Liver (tissue), 9 donors: ENCODE results near the gene NOM1. TPM values are rescaled to one million over a fixed set of nuclear protein-coding genes. Genes with fewer than 3 reads are reported as not detected.
"Not testable (repeated sequence)": the region's sequence is repeated elsewhere in the genome, so short reads cannot be mapped to it uniquely, and the experiment has no call there.

Experiments used
- DNase-seq: peaks from one replicate; pipeline ENCODE4 v3.0.0-alpha.2; 2017; ENCODE audit warnings: low spot score
- H3K27ac ChIP-seq, 2 donors: one replicate each; pipeline ENCODE4 v1.7.0; 2013; ENCODE audit warnings: inconsistent platforms in 2 of 2, low read length in 2 of 2, control low read depth in 1 of 2, low read depth in 1 of 2, mild to moderate bottlenecking in 1 of 2
- H3K27me3 ChIP-seq, 4 donors: one replicate each; pipeline versions ENCODE4 v1.6.1 to v1.7.0; 2013; ENCODE audit warnings: low read length in 3 of 4, inconsistent platforms in 1 of 4, mild to moderate bottlenecking in 1 of 4, moderate library complexity in 1 of 4; ENCODE audit not compliant: control insufficient read depth in 4 of 4, insufficient read depth in 4 of 4
- H3K36me3 ChIP-seq, 4 donors: one replicate each; pipeline versions ENCODE4 v1.6.1 to v1.7.0; 2013; ENCODE audit warnings: low read length in 3 of 4, mild to moderate bottlenecking in 3 of 4, low read depth in 1 of 4, moderate library complexity in 1 of 4; ENCODE audit not compliant: control insufficient read depth in 4 of 4, insufficient read depth in 3 of 4
- H3K4me1 ChIP-seq, 4 donors: one replicate each; pipeline versions ENCODE4 v1.6.1 to v1.7.0; 2013; ENCODE audit warnings: low read length in 3 of 4, mild to moderate bottlenecking in 3 of 4, moderate library complexity in 1 of 4; ENCODE audit not compliant: control insufficient read depth in 4 of 4, insufficient read depth in 4 of 4
- H3K4me3 ChIP-seq, 3 donors: one replicate each; pipeline versions ENCODE4 v1.6.1 to v1.7.0; 2013; ENCODE audit warnings: low read length in 3 of 3, control low read depth in 1 of 3, low read depth in 1 of 3, mild to moderate bottlenecking in 1 of 3
- H3K9ac ChIP-seq, 2 donors: one replicate each; pipeline ENCODE4 v1.7.0; 2013; ENCODE audit warnings: low read length in 2 of 2, mild to moderate bottlenecking in 2 of 2, moderate library complexity in 2 of 2, control low read depth in 1 of 2, low read depth in 1 of 2
- H3K9me3 ChIP-seq, 4 donors: one replicate each; pipeline versions ENCODE4 v1.6.1 to v1.7.0; 2013; ENCODE audit warnings: low read length in 3 of 4; ENCODE audit not compliant: control insufficient read depth in 4 of 4
- ATF3 ChIP-seq: IDR thresholded peaks from 2 replicates; pipeline ENCODE4 v1.6.1; 2016; ENCODE audit warnings: antibody characterized with exemption
- CTCF ChIP-seq: fragments of 150-350 bp; IDR thresholded peaks from 2 replicates; pipeline ENCODE4 v1.5.1; 2017; ENCODE audit warnings: improper control_type of control experiment, low read depth, low read length; ENCODE audit not compliant: missing input control
- EGR1 ChIP-seq, 2 donors: IDR thresholded peaks; 2 replicates each; pipeline ENCODE4 v1.6.1; 2016 to 2018; ENCODE audit warnings: antibody characterized with exemption in 2 of 2, low read depth in 2 of 2
- FOXA1 ChIP-seq: IDR thresholded peaks from 2 replicates; pipeline ENCODE4 v1.6.1; 2016; ENCODE audit warnings: antibody characterized with exemption
- FOXA2 ChIP-seq: IDR thresholded peaks from 2 replicates; pipeline ENCODE4 v1.6.1; 2016; ENCODE audit warnings: antibody characterized with exemption
- GABPA ChIP-seq, 2 donors: IDR thresholded peaks in 1 of 2; conservative IDR thresholded peaks in 1 of 2; 2 replicates each; pipeline ENCODE4 v1.6.1; 2016; ENCODE audit warnings: antibody characterized with exemption in 2 of 2, mild to moderate bottlenecking in 1 of 2, moderate library complexity in 1 of 2
- HNF4A ChIP-seq, 2 donors: conservative IDR thresholded peaks; 2 replicates each; pipeline ENCODE4 v1.6.1; 2016; ENCODE audit warnings: antibody characterized with exemption in 2 of 2, mild to moderate bottlenecking in 2 of 2
- HNF4G ChIP-seq: IDR thresholded peaks from 2 replicates; pipeline ENCODE4 v1.6.1; 2016; ENCODE audit warnings: antibody characterized with exemption
- JUND ChIP-seq, 2 donors: IDR thresholded peaks; 2 replicates each; pipeline ENCODE4 v1.6.1; 2016; ENCODE audit warnings: antibody characterized with exemption in 2 of 2
- MAX ChIP-seq: IDR thresholded peaks from 2 replicates; pipeline ENCODE4 v1.6.1; 2016; ENCODE audit warnings: antibody characterized with exemption
- NR2F2 ChIP-seq: IDR thresholded peaks from 2 replicates; pipeline ENCODE4 v1.6.1; 2016; ENCODE audit warnings: antibody characterized with exemption
- RAD21 ChIP-seq, 2 donors: IDR thresholded peaks; 2 replicates each; pipeline ENCODE4 v1.6.1; 2016; ENCODE audit warnings: antibody characterized with exemption in 2 of 2, mild to moderate bottlenecking in 2 of 2
- REST ChIP-seq: IDR thresholded peaks from 2 replicates; pipeline ENCODE4 v1.6.1; 2016; ENCODE audit warnings: antibody characterized with exemption, mild to moderate bottlenecking
- RXRA ChIP-seq, 2 donors: IDR thresholded peaks; 2 replicates each; pipeline ENCODE4 v1.6.1; 2017 to 2018; ENCODE audit warnings: antibody characterized with exemption in 2 of 2, mild to moderate bottlenecking in 1 of 2
- SP1 ChIP-seq: IDR thresholded peaks from 2 replicates; pipeline ENCODE4 v1.6.1; 2018; ENCODE audit warnings: antibody characterized with exemption, mild to moderate bottlenecking
- TAF1 ChIP-seq: conservative IDR thresholded peaks from 2 replicates; pipeline ENCODE4 v1.6.1; 2016; ENCODE audit warnings: antibody characterized with exemption, mild to moderate bottlenecking
- YY1 ChIP-seq: IDR thresholded peaks from 2 replicates; pipeline ENCODE4 v1.6.1; 2016; ENCODE audit warnings: antibody characterized with exemption, mild to moderate bottlenecking
- ZBTB33 ChIP-seq: IDR thresholded peaks from 2 replicates; pipeline ENCODE4 v1.6.1; 2016; ENCODE audit warnings: antibody characterized with exemption
- WGBS: extraction: QIAGEN DNeasy Blood & Tissue Kit; methylation state at CpG from one replicate; pipeline ENCODE4 v1.1.7; 2013; 5-methylcytosine and 5-hydroxymethylcytosine counted together
- polyA plus RNA-seq, 2 donors: library from polyadenylated mRNA; stranded (reverse) in 1 of 2; unstranded in 1 of 2; fragments of 200-250 nt in 1 of 2; fragments of >200 nt in 1 of 2; fragmentation: Nextera tagmentation in 1 of 2; extraction: Ambion mirVana in 1 of 2; gene quantifications; one replicate each; pipeline versions ENCODE4 v1.2.1 to v1.2.3, GENCODE V29; 2013 to 2015
- total RNA-seq, 2 donors: library from RNA; depleted of rRNA; stranded (reverse); fragments of >200 nt; gene quantifications; one replicate each; pipeline ENCODE4 v1.2.3, GENCODE V29; 2014
- donor health status: healthy.
- donor health status: healthy.
- donor health status: healthy.
- donor health status: healthy.
- donor health status: healthy.

The NOM1 gene
- total and polyA plus RNA-seq, 4 donors = 4.0 to 11.4 (median 6.2) TPM

GRCh38 chr7:156950381-156950858, 908 bp downstream of the NOM1 start:
- Histone ChIP-seq H3K4me1 (peaks cover 7 to 22% (median 20%) of the 10 kb centered on the region in 4 donors), H3K9ac (peak overlapping the region in 1 of 2 donors; percentile 48), H3K9me3 (no peaks in the 10 kb centered on the region), H3K27ac (no peak overlapping the region), H3K4me3 (peak overlapping the region; percentile 91 to 97 (median 94)), H3K27me3 (no peaks in the 10 kb centered on the region), H3K36me3 (peaks cover 5 to 29% (median 23%) of the 10 kb centered on the region in 4 donors)
- DNase-seq = no peak
- TF ChIP-seq YY1 (no peak), ZBTB33 (no peak), REST (no peak), FOXA1 (no peak), ATF3 (no peak), FOXA2 (no peak), MAX (no peak), HNF4G (no peak), NR2F2 (no peak), SP1 (no peak), JUND (IDR thresholded peaks at IDR 0.05) (no peak), CTCF (no peak), RAD21 (IDR thresholded peaks at IDR 0.05) (no peak), HNF4A (conservative IDR thresholded peaks at IDR 0.05) (no peak), EGR1 (IDR thresholded peaks at IDR 0.05; ENCODE audit: low read depth in 2 of 2) (no peak), GABPA (IDR thresholded peaks at IDR 0.05 in 1 of 2, conservative IDR thresholded peaks at IDR 0.05 in 1 of 2) (no peak), RXRA (IDR thresholded peaks at IDR 0.05) (no peak), TAF1 (no peak)
- 3% methylated on average over 21 of the region's 21 CpGs for WGBS

GRCh38 chr7:156953215-156953614, 3.7 kb downstream of the NOM1 start:
- H3K4me1 ChIP-seq = peaks cover 7 to 22% (median 20%) of the 10 kb centered on the region in 4 donors
- H3K27me3 ChIP-seq, H3K9me3 ChIP-seq, DNase-seq, H3K9ac ChIP-seq, H3K4me3 ChIP-seq, H3K27ac ChIP-seq: not testable (repeated sequence)
- 87% methylated on average over 12 of the region's 12 CpGs for whole genome bisulfite sequencing
- peaks cover 5 to 49% (median 33%) of the 10 kb centered on the region in 4 donors for H3K36me3 ChIP-seq
